Non-pigmented ciliary epithelial cell (primary cell): ENCODE data around the gene PRDM1.

ENCODE experiments used
- DNase-seq: peaks from one replicate; pipeline ENCODE4 v3.0.0-alpha.2; 2010; ENCODE audit warnings: low read depth

Gene PRDM1

GRCh38 chr6:106085984-106086813 is at the start of gene PRDM1:
PRDM1 (plus strand) TSS chr6:106086336; CDS start chr6:106086554, 218 bp downstream.
- DNase-seq: no peak

- no peak for DNase-seq
Measured at GRCh38 chr6:106037060-106037459, 49.1 kb upstream of the PRDM1 start.

GRCh38 chr6:106039897-106040592 is 46.1 kb upstream of the PRDM1 start:
- no peak for DNase-seq

GRCh38 chr6:106044151-106044550 is 42.0 kb upstream of the PRDM1 start:
- no peak for DNase-seq

- DNase-seq: no peak
Measured at GRCh38 chr6:106045077-106045476, 41.1 kb upstream of the PRDM1 start.

- no peak for DNase-seq
Measured at GRCh38 chr6:106046116-106046853, 39.9 kb upstream of the PRDM1 start.

GRCh38 chr6:106046854-106047200 is 39.3 kb upstream of the PRDM1 start:
- no peak for DNase-seq

- no peak for DNase-seq
Measured at GRCh38 chr6:106048336-106048735, 37.8 kb upstream of the PRDM1 start.

GRCh38 chr6:106050538-106050937 is 35.6 kb upstream of the PRDM1 start:
- DNase-seq: no peak

GRCh38 chr6:106051226-106051625 is 34.9 kb upstream of the PRDM1 start:
- DNase-seq: no peak

GRCh38 chr6:106053484-106054205 is 32.5 kb upstream of the PRDM1 start:
- no peak for DNase-seq

- no peak for DNase-seq
Measured at GRCh38 chr6:106055489-106055888, 30.6 kb upstream of the PRDM1 start.

GRCh38 chr6:106056060-106056745 is 29.9 kb upstream of the PRDM1 start:
- no peak for DNase-seq

GRCh38 chr6:106056746-106057390 is 29.3 kb upstream of the PRDM1 start:
- no peak for DNase-seq

- DNase-seq: no peak
Measured at GRCh38 chr6:106059331-106059730, 26.8 kb upstream of the PRDM1 start.

- DNase-seq: no peak
Measured at GRCh38 chr6:106060167-106060566, 26.0 kb upstream of the PRDM1 start.

GRCh38 chr6:106063448-106063850 is 22.7 kb upstream of the PRDM1 start:
- no peak for DNase-seq

GRCh38 chr6:106064142-106064541 is 22.0 kb upstream of the PRDM1 start:
- no peak for DNase-seq

GRCh38 chr6:106064756-106065155 is 21.4 kb upstream of the PRDM1 start:
- no peak for DNase-seq

GRCh38 chr6:106066989-106067388 is 19.1 kb upstream of the PRDM1 start:
- no peak for DNase-seq

GRCh38 chr6:106069478-106069877 is 16.7 kb upstream of the PRDM1 start:
- no peak for DNase-seq
